Measurements from ENCODE around the gene RGS9BP.
"Not testable (repeated sequence)": the region's sequence is repeated elsewhere in the genome, so short reads cannot be mapped to it uniquely, and the experiment has no call there.

The RGS9BP gene

GRCh38 chr19:32675720-32676185, at the start of gene RGS9BP:
RGS9BP (plus strand) TSS chr19:32675848; CDS start chr19:32676264, 416 bp downstream.
- peak; percentile 77 for DNase-seq

- no peak for DNase-seq
These were observed 48.7 kb upstream of the RGS9BP start for GRCh38 chr19:32626969-32627368.

- no peak for DNase-seq
These were observed 47.9 kb upstream of the RGS9BP start for GRCh38 chr19:32627714-32628270.

GRCh38 chr19:32630338-32630737, 45.3 kb upstream of the RGS9BP start:
- no peak for DNase-seq

- no peak for DNase-seq
These were observed 44.3 kb upstream of the RGS9BP start for GRCh38 chr19:32631381-32631780.

- DNase-seq: no peak
These were observed 38.2 kb upstream of the RGS9BP start for GRCh38 chr19:32637480-32637879.

- no peak for DNase-seq
These were observed 37.0 kb upstream of the RGS9BP start for GRCh38 chr19:32638625-32639024.

- DNase-seq: peak; percentile 71
These were observed 32.9 kb upstream of the RGS9BP start for GRCh38 chr19:32642771-32643170.

- peak; percentile 49 for DNase-seq
These were observed 29.1 kb upstream of the RGS9BP start for GRCh38 chr19:32646556-32646955.

GRCh38 chr19:32647361-32647760, 28.3 kb upstream of the RGS9BP start:
- no peak for DNase-seq

- no peak for DNase-seq
These were observed 25.9 kb upstream of the RGS9BP start for GRCh38 chr19:32649751-32650150.

- DNase-seq: no peak
These were observed 25.0 kb upstream of the RGS9BP start for GRCh38 chr19:32650671-32651070.

GRCh38 chr19:32651729-32652140, 23.9 kb upstream of the RGS9BP start:
- no peak for DNase-seq

GRCh38 chr19:32652331-32652730, 23.3 kb upstream of the RGS9BP start:
- DNase-seq: not testable (repeated sequence)

- no peak for DNase-seq
These were observed 22.6 kb upstream of the RGS9BP start for GRCh38 chr19:32652894-32653598.

- no peak for DNase-seq
These were observed 22.1 kb upstream of the RGS9BP start for GRCh38 chr19:32653599-32653915.

- not testable (repeated sequence) for DNase-seq
These were observed 19.3 kb upstream of the RGS9BP start for GRCh38 chr19:32656379-32656778.

GRCh38 chr19:32658075-32658474, 17.6 kb upstream of the RGS9BP start:
- DNase-seq: no peak

GRCh38 chr19:32658527-32658926, 17.1 kb upstream of the RGS9BP start:
- DNase-seq: no peak

- DNase-seq: no peak
These were observed 14.3 kb upstream of the RGS9BP start for GRCh38 chr19:32661318-32661717.

GRCh38 chr19:32662186-32662585, 13.5 kb upstream of the RGS9BP start:
- DNase-seq: no peak

GRCh38 chr19:32666084-32666483, 9.6 kb upstream of the RGS9BP start:
- DNase-seq: no peak

GRCh38 chr19:32669310-32669709, 6.3 kb upstream of the RGS9BP start:
- no peak for DNase-seq

- no peak for DNase-seq
These were observed 3.6 kb upstream of the RGS9BP start for GRCh38 chr19:32671883-32672593.
